SK-N-DZ (cell line): ENCODE results near the gene ZNF350.
A peak's percentile ranks its signal among the peaks of the same experiment; 100 is the strongest.
"Not testable (repeated sequence)": the region's sequence is repeated elsewhere in the genome, so short reads cannot be mapped to it uniquely, and the experiment has no call there.

Source experiments
- DNase-seq: peaks from one replicate; pipeline ENCODE4 v3.0.0-alpha.2; 2015; ENCODE audit warnings: low spot score

Gene ZNF350

DNA sequence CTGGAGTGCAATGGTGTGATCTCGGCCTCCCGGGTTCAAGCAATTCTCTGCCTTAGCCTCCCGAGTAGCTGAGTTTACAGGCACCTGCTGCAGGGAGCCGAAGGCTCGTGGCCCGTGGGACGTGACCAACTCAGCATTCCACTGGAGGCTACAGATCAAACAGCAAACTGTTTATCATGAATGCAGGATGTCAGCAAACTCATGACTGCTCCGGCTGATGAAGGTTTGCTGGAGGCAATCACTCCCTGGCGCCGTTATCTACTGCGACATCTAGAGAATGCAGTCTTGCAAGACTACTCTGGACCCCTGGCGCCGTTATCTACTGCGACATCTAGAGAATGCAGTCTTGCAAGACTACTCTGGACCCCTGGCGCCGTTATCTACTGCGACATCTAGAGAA, 10.9 kb downstream of the ZNF350 start:
- peak; percentile 25 for DNase-seq

- DNase-seq = no peak
Observed at GRCh38 chr19:51971624-51972023, 15.0 kb downstream of the ZNF350 start.

DNA sequence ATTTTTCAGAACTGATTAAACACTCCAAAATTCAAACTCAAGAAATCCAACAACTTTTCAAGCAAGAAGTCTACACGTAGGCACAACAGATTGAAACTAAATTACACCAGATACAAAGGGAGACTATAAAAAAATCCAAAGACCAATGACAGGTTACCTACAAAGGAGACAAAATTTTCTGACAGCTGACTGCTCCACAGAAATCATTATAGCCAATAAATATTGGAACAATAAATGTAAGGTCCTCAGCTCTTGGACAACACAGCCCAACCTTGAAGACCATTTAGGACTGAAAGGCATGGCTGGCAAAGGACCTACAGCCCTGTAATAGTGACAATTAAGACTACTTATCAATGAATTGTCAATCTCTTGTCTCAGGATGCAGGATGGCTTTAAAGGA, 15.9 kb downstream of the ZNF350 start:
- DNase-seq = no peak

DNA sequence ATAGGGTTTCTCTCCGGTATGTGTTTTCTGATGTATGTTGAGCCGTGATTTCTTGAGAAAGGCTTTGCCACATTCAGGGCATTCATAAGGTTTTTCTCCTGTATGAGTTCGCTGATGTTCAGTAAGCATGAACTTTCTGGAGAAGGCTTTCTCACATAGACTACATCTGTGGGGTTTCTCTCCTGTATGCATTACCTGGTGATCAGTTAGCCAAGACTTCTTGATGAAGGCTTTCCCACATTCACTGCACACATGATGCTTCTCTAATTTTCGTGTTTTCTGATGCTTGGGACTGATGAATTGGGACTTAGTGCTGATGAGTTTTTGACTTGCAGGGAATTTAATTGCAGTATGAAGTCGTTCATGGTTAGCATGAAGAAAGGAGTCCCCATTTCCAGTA, 21.1 kb downstream of the ZNF350 start:
- DNase-seq = no peak

DNA sequence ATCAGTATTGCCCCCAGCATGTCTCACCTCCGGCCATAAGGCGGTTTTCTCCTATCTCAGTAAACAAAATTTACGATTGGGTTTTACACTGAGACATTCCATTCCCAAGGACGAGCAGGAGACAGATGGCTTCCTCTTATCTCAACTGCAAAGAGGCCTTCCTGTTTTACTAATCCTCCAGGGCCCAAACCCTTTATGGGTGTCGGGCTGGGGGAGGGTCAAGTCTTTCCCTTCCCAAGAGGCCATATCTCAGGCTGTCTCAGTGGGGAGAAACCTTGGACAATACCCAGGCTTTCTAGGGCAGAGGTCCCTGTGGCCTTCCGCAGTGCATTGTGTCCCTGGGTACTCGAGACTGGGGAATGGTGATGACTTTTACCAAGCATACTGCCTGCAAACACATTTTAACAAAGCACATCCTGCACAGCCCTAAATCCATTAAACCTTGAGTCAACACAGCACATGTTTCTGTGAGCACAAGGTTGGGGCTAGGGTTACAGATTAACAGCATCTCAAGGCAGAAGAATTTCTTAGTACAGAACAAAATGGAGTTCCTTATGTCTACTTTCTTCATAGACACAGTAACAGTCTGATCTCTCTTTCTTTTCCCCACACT, 25.9 kb downstream of the ZNF350 start:
- peak; percentile 43 for DNase-seq

- no peak for DNase-seq
Observed at GRCh38 chr19:51959791-51960190, 26.8 kb downstream of the ZNF350 start.

GRCh38 chr19:51957846-51958245, 28.8 kb downstream of the ZNF350 start:
- not testable (repeated sequence) for DNase-seq

DNA sequence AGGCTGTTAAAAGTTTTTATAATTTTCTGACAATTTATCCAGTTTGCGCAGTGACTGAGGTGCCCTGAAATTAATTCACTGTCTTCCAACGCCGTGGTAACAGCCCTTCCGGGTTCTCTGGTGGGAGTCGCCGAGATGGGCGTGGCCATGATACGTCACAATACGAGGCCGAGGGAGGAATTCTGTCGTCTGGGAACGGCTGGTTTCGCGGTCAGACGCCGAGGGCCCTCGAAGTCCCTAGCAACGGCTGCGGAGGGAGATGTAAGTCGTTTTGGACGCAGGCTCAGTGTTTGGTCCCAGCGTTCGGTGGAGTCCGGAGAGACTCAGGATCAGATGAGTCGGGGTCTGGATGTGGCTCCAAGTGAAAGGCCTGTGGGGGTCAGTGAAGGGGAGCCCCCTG, 37.7 kb downstream of the ZNF350 start:
- peak; percentile 1 for DNase-seq

DNA sequence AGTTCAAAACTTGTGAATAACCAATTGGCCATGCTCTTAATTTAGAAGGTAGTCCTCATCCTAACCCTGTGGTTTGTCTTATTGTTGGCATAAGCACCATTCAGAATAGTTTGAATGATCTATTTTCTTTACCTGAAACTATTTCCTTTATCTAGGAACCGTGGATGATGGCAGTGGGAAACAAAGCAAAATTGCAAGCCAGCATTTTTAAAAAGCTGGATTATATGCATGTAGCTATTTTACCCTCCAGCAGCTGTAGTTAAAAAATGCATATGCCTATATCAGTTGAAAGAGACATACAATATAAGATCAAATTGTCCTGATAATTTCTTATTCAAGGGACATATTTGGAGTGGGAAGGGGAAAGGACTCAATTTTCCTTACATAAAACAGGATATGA, 40.0 kb downstream of the ZNF350 start:
- DNase-seq = no peak

- no peak for DNase-seq
Observed at GRCh38 chr19:51944798-51945552, 41.7 kb downstream of the ZNF350 start.

- DNase-seq = no peak
Observed at GRCh38 chr19:51938936-51939335, 47.7 kb downstream of the ZNF350 start.

GRCh38 chr19:51931921-51932320, 54.7 kb downstream of the ZNF350 start:
- no peak for DNase-seq

- DNase-seq = no peak
Observed at GRCh38 chr19:51927859-51928258, 58.8 kb downstream of the ZNF350 start.

GRCh38 chr19:51926784-51927741, 59.6 kb downstream of the ZNF350 start, which contains the start of gene ZNF613:
Gene ZNF613 (plus strand): TSS chr19:51927472. CDS start chr19:51936221, 8,749 bp downstream.
- DNase-seq = peak; percentile 89

DNA sequence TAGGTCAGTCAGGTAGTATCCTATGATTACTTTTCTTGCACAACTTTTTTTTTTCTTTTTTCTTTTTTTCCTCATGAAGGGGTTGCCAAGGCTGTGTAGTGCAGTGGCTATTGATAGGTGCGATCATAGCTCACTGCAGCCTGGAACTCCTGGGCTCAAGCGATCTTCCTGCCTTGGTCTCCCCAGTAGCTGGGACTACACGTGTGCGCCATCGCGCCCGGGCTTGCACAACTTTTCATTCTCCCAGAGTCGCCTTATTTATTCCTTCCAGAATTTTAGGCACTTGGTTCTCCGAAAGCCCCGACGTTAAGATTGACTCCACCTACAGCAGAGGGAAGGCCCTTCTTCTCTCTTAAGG, 60.2 kb downstream of the ZNF350 start:
- DNase-seq = no peak

DNA sequence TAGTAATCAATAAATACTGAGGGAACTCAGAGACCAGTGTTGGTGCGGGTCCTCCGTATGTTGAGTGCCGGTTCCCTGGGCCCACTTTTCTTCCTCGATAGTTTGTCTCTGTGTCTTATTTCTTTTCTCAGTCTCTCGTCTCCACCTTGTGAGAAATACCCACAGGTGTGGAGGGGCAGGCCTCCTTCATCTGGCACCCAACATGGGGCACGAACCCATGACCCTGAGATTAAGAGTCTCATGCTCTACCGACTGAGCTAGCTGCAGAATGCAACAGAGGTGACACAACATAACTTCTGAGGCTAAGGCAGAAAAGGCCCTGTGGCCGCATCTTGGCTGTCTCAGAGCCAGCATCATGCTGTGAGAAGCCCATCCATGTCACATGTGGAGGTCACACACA, 64.7 kb downstream of the ZNF350 start:
- no peak for DNase-seq

DNA sequence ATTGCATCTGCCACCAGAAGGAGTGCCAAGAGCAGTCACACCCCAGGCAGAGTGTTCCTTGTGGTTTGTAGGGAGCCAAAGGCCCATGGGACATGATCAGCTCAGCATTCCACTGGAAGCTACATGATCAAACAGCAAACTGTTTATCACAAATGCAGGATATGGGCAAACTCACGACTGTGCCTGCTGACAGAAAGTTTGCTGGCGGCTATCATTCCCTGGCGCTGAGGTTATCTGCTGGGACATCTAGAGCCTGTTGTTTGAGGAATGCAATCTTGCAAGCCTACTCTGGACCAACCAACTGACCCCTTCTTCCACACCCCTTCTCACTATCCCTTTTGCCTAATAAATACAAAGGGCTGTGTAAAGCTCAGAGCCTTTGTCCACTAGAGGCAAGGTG, 67.0 kb downstream of the ZNF350 start:
- no peak for DNase-seq

DNA sequence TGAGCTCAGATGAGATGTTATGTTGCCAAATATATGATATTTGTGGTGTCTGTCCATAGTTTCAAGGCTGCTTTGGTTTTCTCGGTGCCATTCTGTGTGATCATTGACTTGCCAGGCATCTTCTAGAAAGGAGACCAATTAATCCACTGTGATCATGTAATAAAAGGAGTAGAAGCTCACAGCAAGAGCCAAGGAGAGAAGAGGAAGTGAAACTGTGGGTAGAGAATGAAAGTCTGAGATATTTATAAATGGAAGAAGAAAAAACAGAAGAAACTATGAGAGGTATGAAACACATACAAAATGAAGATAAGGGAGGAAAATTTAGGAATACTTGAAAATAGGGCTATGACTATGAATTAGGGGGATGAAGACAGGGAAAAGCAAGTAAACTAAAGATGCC, 70.5 kb downstream of the ZNF350 start:
- DNase-seq = no peak

DNA sequence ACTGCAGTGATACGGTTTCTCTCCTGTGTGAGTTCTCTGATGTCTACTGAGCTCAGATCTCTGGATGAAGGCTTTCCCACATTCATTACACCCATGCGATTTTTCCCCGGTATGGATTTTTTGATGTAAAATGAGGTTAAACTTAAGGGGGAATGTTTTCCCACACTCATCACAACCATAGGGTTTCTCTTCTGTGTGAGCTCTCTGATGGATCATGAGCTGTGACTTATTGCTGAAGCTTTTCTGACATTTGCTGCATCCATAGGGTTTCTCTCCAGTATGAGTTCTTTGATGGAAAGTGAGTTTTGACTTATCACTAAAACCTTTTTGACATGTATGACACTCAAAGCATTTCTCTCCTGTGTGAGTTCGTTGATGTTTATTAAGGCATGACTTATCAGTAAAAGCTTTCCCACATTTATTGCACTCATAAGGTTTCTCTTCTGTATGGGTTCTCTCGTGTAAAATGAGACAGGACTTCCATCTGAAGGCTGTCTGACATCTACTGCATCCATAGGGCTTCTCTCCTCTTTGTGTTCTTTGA, 71.2 kb downstream of the ZNF350 start:
- no peak for DNase-seq
